NCI-H345 (cell line): Measurements from ENCODE around the gene UNC45A.
"Not testable (repeated sequence)": the region's sequence is repeated elsewhere in the genome, so short reads cannot be mapped to it uniquely, and the experiment has no call there.

Experiments used
- DNase-seq: peaks from one replicate; lab custom pipeline; 2025; lab: John Stamatoyannopoulos, UW

The UNC45A gene

GRCh38 chr15:90916461-90916860 lies 18.6 kb upstream of the UNC45A start:
- DNase-seq, result no peak

GRCh38 chr15:90917569-90917968 lies 17.5 kb upstream of the UNC45A start:
- no peak for DNase-seq

- no peak for DNase-seq
Measured at GRCh38 chr15:90918034-90918788, 16.9 kb upstream of the UNC45A start.

DNA sequence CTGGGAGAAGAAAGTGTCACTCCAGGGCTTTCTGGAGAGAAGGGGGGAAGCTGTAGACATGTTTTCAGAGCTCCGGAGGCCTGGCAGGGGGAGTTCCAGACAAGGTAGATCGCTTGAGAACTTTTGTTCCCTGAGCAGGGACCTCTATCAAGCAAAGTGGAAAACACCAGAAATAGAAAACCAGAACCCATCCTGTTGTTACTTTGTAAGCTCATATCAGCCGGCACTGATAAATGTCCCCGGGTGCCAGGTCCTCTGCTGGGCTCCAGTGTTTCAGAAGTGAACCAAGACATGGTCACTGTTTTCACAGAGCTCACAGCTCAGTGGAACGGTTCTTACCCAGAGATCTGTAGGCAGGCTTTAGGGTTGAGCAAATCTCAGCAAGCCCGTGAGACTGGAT lies 16.2 kb upstream of the UNC45A start:
- no peak for DNase-seq

- DNase-seq, result no peak
Measured at GRCh38 chr15:90921887-90922286, 13.2 kb upstream of the UNC45A start.

- not testable (repeated sequence) for DNase-seq
Measured at GRCh38 chr15:90922712-90923322, 12.3 kb upstream of the UNC45A start.

GRCh38 chr15:90924375-90924774 lies 10.7 kb upstream of the UNC45A start:
- DNase-seq, result no peak

DNA sequence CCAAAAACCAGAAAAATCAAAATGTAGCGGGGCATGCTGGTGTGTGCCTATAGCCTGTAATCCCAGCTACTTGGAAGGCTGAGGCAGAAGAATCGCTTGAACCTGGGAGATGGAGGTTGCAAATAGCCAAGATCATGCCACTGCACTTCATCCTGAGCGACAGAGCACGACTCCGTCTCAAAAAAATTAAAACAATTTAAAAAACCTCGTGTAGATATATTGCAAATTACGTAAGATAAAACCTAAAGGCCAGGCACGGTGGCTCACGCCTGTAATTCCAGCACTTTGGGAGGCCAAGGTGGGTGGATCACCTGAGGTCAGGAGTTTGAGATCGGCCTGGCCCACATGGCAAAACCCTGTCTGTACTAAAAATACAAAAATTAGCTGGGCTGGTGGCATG lies 8.3 kb upstream of the UNC45A start:
- DNase-seq, result not testable (repeated sequence)

- DNase-seq, result not testable (repeated sequence)
Measured at GRCh38 chr15:90928106-90928505, 7.0 kb upstream of the UNC45A start.

DNA sequence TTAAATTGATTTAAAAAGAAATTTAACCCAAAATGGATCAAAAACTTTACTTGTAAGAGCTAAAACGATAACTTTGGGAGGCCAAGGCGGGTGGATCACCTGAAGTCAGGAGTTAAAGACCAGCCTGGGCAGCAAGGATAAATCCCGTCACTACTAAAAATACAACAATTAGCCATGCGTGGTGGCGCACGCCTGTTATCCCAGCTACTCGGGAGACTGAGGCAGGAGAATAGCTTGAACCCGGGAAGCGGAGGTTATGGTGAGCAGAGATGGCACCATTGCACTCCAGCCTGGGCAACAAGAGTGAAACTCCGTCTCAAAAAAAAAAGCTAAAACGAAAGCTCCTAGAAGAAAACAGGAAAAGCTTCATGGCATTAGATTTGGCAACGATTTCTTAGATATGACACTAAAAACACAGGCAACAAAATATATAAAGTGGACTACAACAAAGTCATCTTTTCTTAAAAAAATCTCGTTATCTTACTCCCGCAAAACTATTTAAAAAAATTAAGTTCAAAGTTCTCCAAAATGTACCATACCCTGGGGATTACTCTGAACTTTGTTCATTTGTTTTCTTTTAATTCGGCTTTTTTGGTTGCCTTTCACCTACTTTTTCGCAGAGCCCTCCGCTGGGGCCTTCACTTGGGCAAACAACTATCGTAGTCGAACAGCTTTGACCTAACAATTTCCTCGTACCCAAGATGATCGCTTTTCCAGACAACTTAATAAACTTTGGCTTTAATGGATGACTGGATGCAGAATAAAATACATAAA lies 5.7 kb upstream of the UNC45A start:
- DNase-seq, result no peak

GRCh38 chr15:90930861-90931574 lies 4.1 kb upstream of the UNC45A start:
- DNase-seq, result no peak

- no peak for DNase-seq
Measured at GRCh38 chr15:90931575-90931827, 3.6 kb upstream of the UNC45A start.

DNA sequence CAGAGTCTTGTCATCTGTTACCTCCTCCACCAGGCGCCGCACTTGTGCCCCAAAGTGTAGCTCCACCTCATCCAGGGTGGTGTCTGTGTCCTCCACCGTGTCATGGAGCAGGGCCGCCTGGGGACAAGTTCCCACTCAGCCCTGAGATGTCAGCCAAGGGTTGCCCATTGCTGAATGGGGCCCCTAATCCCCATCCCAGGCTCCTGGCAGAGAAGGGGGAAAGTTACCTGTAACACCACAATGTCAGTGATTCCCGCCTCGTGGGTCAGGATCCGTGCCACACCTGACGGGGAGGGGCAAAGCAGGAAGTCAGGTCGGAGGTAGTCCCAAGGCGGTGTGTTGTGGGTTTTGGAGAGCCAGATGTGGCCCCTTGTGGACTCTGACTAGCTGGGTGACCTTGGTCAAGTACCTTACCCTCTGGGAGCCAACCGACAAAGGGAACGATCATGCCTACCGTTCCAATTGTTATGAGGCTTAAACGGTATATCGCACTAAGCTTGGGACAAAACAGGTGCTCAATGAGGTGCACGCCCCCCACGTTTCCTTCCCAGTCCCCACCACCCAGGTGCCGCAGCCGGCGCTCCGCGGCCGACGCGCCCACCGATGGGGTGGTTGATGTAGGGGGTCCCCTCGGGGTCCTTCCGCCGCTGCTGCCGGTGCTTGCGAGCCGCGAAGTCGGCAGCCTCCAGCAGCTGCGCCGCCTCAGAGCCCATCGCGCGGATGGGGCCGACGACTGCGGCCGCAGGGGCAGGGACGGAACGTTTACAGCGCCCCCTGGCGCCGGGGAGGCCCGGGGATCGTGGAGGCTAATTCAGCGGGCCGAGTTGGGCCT lies 3.0 kb upstream of the UNC45A start, which contains the start of gene HDDC3:
Gene HDDC3 (minus strand): TSS at position 722 of the 832 bp plus-strand sequence. CDS start 9 bp downstream, at position 713.
- DNase-seq, result peak; percentile 83

DNA sequence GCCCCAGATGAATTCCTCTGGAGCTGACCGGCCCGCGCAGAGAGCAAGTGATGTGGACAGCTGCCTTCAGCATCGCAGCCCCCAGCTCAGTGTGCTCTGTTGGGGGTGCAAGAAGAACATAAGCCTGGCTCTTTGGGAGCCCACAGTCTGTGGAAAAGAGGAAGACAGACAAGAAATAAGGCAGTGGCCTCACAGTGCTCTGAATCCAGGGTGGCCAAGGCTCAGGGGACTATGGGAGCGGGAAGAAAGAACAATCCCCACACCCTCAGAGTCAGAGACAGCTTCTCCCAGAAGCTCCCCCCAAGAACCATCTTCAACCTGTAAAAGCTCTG lies 2.5 kb upstream of the UNC45A start:
- DNase-seq, result no peak

DNA sequence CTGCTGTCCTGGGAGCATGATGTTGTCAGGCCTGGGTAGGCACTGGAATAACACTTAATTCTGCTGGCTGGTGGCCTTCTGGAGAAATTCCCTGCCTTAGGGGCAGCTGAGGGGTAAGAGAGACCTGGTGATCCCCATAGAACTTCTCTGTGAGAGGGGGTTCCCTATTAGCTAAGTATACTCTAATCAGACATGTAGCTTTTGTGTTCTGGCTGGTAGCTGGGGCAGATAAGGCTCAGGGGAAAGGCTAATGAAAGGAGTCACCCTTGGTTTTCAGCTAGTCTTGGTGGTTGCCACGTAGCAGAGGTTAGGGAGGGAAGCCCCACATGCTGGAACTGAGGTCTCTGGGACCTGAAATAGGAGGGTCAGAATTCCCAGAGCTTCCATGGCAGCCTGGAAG lies 1.8 kb upstream of the UNC45A start:
- DNase-seq, result no peak

- peak; percentile 87 for DNase-seq
Measured at GRCh38 chr15:90934256-90934948, 683 bp upstream of the UNC45A start.

- no peak for DNase-seq
Measured at GRCh38 chr15:90936823-90937222, 1.7 kb downstream of the UNC45A start.

GRCh38 chr15:90938261-90938660 lies 3.2 kb downstream of the UNC45A start:
- DNase-seq, result no peak

GRCh38 chr15:90939756-90940155 lies 4.7 kb downstream of the UNC45A start:
- no peak for DNase-seq

DNA sequence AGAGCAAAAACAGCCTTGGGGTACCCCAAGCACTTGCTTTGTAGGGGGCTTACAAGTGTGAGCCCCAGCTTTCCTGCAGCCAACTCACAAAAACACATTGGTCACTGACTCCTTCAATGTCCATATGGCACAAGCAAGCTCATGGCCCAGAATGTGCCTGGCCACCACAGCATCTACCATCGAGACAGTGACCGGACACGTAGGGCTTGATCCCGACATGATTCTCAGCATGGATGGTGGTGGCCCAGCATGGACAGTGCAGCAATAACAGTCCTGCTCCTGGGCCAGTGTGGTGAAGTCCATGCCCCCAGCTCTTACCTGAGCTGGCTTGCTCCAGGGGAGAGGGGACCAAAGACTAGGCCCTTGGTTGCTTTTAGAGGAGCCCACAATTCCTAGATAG lies 6.0 kb downstream of the UNC45A start:
- DNase-seq, result no peak
